GM21423 (cell line): Measurements from ENCODE around the gene ALB.

ENCODE experiments used
- ATAC-seq: cut with Tn5 transposase; IDR thresholded peaks from one replicate; pipeline ENCODE4 v1.9.1; 2021; ENCODE audit warnings: mild to moderate bottlenecking, moderate library complexity; ENCODE audit not compliant: unreplicated experiment

Gene ALB

GRCh38 chr4:73408181-73408867 is 4.2 kb downstream of the ALB start:
- ATAC-seq: no peak

DNA sequence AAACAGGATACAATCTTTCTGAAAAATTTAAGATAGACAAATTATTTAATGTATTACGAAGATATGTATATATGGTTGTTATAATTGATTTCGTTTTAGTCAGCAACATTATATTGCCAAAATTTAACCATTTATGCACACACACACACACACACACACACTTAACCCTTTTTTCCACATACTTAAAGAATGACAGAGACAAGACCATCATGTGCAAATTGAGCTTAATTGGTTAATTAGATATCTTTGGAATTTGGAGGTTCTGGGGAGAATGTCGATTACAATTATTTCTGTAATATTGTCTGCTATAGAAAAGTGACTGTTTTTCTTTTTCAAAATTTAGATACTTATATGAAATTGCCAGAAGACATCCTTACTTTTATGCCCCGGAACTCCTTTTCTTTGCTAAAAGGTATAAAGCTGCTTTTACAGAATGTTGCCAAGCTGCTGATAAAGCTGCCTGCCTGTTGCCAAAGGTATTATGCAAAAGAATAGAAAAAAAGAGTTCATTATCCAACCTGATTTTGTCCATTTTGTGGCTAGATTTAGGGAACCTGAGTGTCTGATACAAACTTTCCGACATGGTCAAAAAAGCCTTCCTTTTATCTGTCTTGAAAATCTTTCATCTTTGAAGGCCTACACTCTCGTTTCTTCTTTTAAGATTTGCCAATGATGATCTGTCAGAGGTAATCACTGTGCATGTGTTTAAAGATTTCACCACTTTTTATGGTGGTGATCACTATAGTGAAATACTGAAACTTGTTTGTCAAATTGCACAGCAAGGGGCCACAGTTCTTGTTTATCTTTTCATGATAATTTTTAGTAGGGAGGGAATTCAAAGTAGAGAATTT is 5.2 kb downstream of the ALB start:
- ATAC-seq: no peak

DNA sequence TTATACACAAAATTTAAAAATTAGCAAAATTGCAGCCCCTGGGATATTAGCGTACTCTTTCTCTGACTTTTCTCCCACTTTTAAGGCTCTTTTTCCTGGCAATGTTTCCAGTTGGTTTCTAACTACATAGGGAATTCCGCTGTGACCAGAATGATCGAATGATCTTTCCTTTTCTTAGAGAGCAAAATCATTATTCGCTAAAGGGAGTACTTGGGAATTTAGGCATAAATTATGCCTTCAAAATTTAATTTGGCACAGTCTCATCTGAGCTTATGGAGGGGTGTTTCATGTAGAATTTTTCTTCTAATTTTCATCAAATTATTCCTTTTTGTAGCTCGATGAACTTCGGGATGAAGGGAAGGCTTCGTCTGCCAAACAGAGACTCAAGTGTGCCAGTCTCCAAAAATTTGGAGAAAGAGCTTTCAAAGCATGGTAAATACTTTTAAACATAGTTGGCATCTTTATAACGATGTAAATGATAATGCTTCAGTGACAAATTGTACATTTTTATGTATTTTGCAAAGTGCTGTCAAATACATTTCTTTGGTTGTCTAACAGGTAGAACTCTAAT is 6.0 kb downstream of the ALB start:
- ATAC-seq: no peak

DNA sequence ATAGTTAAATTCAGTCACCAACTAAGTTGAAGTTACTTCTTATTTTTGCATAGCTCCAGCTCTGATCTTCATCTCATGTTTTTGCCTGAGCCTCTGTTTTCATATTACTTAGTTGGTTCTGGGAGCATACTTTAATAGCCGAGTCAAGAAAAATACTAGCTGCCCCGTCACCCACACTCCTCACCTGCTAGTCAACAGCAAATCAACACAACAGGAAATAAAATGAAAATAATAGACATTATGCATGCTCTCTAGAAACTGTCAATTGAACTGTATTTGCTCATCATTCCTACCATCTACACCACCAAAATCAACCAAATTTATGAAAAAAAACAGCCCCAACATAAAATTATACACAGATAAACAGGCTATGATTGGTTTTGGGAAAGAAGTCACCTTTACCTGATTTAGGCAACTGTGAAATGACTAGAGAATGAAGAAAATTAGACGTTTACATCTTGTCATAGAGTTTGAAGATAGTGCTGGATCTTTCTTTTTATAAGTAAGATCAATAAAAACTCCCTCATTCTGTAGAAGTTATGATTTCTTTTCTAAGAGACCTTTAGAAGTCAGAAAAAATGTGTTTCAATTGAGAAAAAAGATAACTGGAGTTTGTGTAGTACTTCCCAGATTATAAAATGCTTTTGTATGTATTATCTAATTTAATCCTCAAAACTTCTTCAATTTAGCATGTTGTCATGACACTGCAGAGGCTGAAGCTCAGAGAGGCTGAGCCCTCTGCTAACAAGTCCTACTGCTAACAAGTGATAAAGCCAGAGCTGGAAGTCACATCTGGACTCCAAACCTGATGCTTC is 7.0 kb downstream of the ALB start:
- ATAC-seq: no peak

DNA sequence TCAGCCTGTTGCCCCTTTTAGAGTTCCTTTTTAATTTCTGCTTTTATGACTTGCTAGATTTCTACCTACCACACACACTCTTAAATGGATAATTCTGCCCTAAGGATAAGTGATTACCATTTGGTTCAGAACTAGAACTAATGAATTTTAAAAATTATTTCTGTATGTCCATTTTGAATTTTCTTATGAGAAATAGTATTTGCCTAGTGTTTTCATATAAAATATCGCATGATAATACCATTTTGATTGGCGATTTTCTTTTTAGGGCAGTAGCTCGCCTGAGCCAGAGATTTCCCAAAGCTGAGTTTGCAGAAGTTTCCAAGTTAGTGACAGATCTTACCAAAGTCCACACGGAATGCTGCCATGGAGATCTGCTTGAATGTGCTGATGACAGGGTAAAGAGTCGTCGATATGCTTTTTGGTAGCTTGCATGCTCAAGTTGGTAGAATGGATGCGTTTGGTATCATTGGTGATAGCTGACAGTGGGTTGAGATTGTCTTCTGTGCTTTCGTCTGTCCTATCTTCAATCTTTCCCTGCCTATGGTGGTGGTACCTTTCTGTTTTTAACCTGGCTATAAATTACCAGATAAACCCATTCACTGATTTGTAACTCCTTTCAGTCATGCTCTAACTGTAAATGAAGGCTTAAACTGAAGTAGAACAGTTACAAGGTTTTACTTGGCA is 7.8 kb downstream of the ALB start:
- no peak for ATAC-seq

- ATAC-seq: no peak
These were observed 9.2 kb downstream of the ALB start for GRCh38 chr4:73413294-73413755.

GRCh38 chr4:73414936-73415271 is 10.8 kb downstream of the ALB start:
- ATAC-seq: no peak

- no peak for ATAC-seq
These were observed 11.7 kb downstream of the ALB start for GRCh38 chr4:73415807-73416238.

GRCh38 chr4:73416423-73417087 is 12.5 kb downstream of the ALB start:
- ATAC-seq: no peak

DNA sequence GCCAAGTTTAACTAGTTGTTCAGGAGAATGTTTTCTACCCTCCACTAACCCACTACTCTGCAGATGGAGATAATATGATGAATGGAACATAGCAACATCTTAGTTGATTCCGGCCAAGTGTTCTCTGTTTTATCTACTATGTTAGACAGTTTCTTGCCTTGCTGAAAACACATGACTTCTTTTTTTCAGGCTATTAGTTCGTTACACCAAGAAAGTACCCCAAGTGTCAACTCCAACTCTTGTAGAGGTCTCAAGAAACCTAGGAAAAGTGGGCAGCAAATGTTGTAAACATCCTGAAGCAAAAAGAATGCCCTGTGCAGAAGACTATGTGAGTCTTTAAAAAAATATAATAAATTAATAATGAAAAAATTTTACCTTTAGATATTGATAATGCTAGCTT is 13.3 kb downstream of the ALB start:
- ATAC-seq: no peak

- ATAC-seq: no peak
These were observed 13.9 kb downstream of the ALB start for GRCh38 chr4:73417973-73418372.

DNA sequence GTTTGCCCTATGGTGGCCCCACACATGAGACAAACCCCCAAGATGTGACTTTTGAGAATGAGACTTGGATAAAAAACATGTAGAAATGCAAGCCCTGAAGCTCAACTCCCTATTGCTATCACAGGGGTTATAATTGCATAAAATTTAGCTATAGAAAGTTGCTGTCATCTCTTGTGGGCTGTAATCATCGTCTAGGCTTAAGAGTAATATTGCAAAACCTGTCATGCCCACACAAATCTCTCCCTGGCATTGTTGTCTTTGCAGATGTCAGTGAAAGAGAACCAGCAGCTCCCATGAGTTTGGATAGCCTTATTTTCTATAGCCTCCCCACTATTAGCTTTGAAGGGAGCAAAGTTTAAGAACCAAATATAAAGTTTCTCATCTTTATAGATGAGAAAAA is 14.6 kb downstream of the ALB start:
- ATAC-seq: no peak

DNA sequence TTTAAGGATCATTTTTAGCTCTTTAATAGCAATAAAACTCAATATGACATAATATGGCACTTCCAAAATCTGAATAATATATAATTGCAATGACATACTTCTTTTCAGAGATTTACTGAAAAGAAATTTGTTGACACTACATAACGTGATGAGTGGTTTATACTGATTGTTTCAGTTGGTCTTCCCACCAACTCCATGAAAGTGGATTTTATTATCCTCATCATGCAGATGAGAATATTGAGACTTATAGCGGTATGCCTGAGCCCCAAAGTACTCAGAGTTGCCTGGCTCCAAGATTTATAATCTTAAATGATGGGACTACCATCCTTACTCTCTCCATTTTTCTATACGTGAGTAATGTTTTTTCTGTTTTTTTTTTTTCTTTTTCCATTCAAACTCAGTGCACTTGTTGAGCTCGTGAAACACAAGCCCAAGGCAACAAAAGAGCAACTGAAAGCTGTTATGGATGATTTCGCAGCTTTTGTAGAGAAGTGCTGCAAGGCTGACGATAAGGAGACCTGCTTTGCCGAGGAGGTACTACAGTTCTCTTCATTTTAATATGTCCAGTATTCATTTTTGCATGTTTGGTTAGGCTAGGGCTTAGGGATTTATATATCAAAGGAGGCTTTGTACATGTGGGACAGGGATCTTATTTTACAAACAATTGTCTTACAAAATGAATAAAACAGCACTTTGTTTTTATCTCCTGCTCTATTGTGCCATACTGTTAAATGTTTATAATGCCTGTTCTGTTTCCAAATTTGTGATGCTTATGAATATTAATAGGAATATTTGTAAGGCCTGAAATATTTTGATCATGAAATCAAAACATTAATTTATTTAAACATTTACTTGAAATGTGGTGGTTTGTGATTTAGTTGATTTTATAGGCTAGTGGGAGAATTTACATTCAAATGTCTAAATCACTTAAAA is 15.3 kb downstream of the ALB start:
- ATAC-seq: no peak

GRCh38 chr4:73420615-73421014 is 16.5 kb downstream of the ALB start:
- no peak for ATAC-seq

GRCh38 chr4:73421708-73422457 is 17.8 kb downstream of the ALB start:
- no peak for ATAC-seq

- ATAC-seq: no peak
These were observed 18.3 kb downstream of the ALB start for GRCh38 chr4:73422458-73422752.

GRCh38 chr4:73423184-73423583 is 19.1 kb downstream of the ALB start:
- no peak for ATAC-seq

DNA sequence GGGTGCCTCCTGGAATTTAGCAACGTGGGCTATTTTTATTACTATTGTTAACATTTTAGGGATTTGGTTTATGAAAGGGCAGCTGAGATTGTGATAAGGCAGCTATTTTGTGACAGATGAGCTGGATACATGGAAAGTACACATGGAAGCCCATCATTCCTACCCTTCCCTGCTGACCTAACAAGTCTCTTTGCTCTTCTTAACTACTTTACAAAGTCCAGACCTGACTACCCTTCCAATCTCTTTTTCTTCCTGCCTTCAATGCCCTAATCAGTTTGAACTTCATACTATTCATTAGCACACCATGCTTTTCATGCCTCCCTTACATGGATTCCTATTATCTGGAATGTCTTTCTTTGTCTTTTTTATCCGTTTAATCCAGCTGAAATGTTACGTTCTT is 22.6 kb downstream of the ALB start:
- no peak for ATAC-seq

DNA sequence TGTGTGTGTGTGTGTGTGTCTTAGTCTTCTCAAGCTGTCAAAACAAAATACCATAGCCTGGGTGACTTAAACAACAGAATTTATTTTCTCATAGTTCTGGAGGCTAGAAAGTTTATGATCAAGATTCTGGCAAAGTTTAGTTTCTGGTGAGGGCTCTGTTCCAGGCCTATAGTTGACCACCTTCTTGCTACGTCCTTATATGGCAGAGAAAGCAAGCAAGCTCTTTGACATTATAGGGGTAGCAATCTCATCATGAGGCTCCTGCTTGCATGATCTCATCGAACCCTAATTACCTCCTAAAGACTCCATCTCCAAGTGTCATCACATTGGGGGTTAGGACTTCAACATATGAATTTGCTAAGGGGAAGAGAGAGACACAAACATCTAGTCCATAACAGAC is 25.0 kb downstream of the ALB start:
- ATAC-seq: no peak
